Amniotic stem cell (primary cell): ENCODE results near the gene WDR46.

Source experiments
- DNase-seq: peaks from one replicate; lab custom pipeline; 2025; lab: John Stamatoyannopoulos, UW

Gene WDR46

GRCh38 chr6:33288921-33289783, at the start of gene WDR46, which contains the start of gene PFDN6:
TSS of gene WDR46 (minus strand) at chr6:33289239. CDS start at chr6:33289170, 69 bp downstream.
TSS of gene PFDN6 (plus strand) at chr6:33289601. CDS start at chr6:33289857, 256 bp downstream.
- DNase-seq, result peak; percentile 73

- DNase-seq, result no peak
These were observed 47.5 kb upstream of the WDR46 start for GRCh38 chr6:33336495-33336894.

- no peak for DNase-seq
These were observed 46.9 kb upstream of the WDR46 start for GRCh38 chr6:33335916-33336315.

- no peak for DNase-seq
These were observed 44.6 kb upstream of the WDR46 start for GRCh38 chr6:33333666-33334065.

- no peak for DNase-seq
These were observed 41.7 kb upstream of the WDR46 start for GRCh38 chr6:33330736-33331135.

GRCh38 chr6:33329058-33329457, 40.0 kb upstream of the WDR46 start:
- DNase-seq, result no peak

- no peak for DNase-seq
These were observed 35.1 kb upstream of the WDR46 start for GRCh38 chr6:33324125-33324524.

- no peak for DNase-seq
These were observed 34.5 kb upstream of the WDR46 start for GRCh38 chr6:33323623-33323948.

- DNase-seq, result no peak
These were observed 32.2 kb upstream of the WDR46 start for GRCh38 chr6:33321227-33321626.

- DNase-seq, result peak; percentile 76
These were observed 31.5 kb upstream of the WDR46 start for GRCh38 chr6:33320315-33321181.

- DNase-seq, result no peak
These were observed 30.9 kb upstream of the WDR46 start for GRCh38 chr6:33319939-33320314.

- DNase-seq, result no peak
These were observed 29.5 kb upstream of the WDR46 start for GRCh38 chr6:33318426-33319073.

- DNase-seq, result peak; percentile 99
These were observed 28.8 kb upstream of the WDR46 start, which contains the start of gene ZBTB22 for GRCh38 chr6:33317669-33318425. TSS of gene ZBTB22 (minus strand) at chr6:33317744. CDS start at chr6:33316916, 828 bp downstream.

- no peak for DNase-seq
These were observed 28.3 kb upstream of the WDR46 start for GRCh38 chr6:33317419-33317668.

GRCh38 chr6:33316603-33317418, 27.8 kb upstream of the WDR46 start:
- no peak for DNase-seq

- no peak for DNase-seq
These were observed 27.0 kb upstream of the WDR46 start for GRCh38 chr6:33315793-33316602.

GRCh38 chr6:33314943-33315792, 26.1 kb upstream of the WDR46 start:
- no peak for DNase-seq

GRCh38 chr6:33314515-33314942, 25.5 kb upstream of the WDR46 start:
- peak; percentile 68 for DNase-seq
